A204.1 (cell line): Measurements from ENCODE around the gene MED8.
A peak's percentile ranks its signal among the peaks of the same experiment; 100 is the strongest.

Experiments used
- FAIRE-seq: peaks from 2 replicates; lab custom pipeline; 2012; peaks lifted over from hg19 to GRCh38; lab: Jason Lieb, UNC

The MED8 gene

GRCh38 chr1:43358746-43359693 is 30.6 kb downstream of the MED8 start, which contains the start of gene CDC20:
TSS of gene CDC20 (plus strand) at chr1:43358981. CDS start at chr1:43359216, 235 bp downstream.
- FAIRE-seq, result peak; percentile 92

GRCh38 chr1:43358121-43358745 is 31.4 kb downstream of the MED8 start:
- no peak for FAIRE-seq

- FAIRE-seq, result no peak
These were observed 32.3 kb downstream of the MED8 start for GRCh38 chr1:43357251-43357650.

GRCh38 chr1:43354936-43355335 is 34.7 kb downstream of the MED8 start:
- no peak for FAIRE-seq

GRCh38 chr1:43354471-43354870 is 35.1 kb downstream of the MED8 start:
- FAIRE-seq, result no peak

GRCh38 chr1:43352881-43353280 is 36.7 kb downstream of the MED8 start:
- no peak for FAIRE-seq

- FAIRE-seq, result no peak
These were observed 37.3 kb downstream of the MED8 start for GRCh38 chr1:43352351-43352705.

- FAIRE-seq, result no peak
These were observed 37.9 kb downstream of the MED8 start for GRCh38 chr1:43351421-43352350.

GRCh38 chr1:43350976-43351375 is 38.6 kb downstream of the MED8 start:
- no peak for FAIRE-seq

- FAIRE-seq, result no peak
These were observed 39.9 kb downstream of the MED8 start for GRCh38 chr1:43349594-43350306.

- no peak for FAIRE-seq
These were observed 40.6 kb downstream of the MED8 start for GRCh38 chr1:43348809-43349593.

GRCh38 chr1:43348343-43348808 is 41.2 kb downstream of the MED8 start:
- FAIRE-seq, result no peak

- no peak for FAIRE-seq
These were observed 43.0 kb downstream of the MED8 start for GRCh38 chr1:43346636-43347035.

GRCh38 chr1:43345120-43345519 is 44.5 kb downstream of the MED8 start:
- FAIRE-seq, result no peak

- no peak for FAIRE-seq
These were observed 45.2 kb downstream of the MED8 start for GRCh38 chr1:43344267-43344850.

GRCh38 chr1:43340559-43340958 is 49.0 kb downstream of the MED8 start:
- FAIRE-seq, result no peak

GRCh38 chr1:43339584-43340232 is 49.9 kb downstream of the MED8 start:
- no peak for FAIRE-seq

- no peak for FAIRE-seq
These were observed 51.6 kb downstream of the MED8 start for GRCh38 chr1:43338001-43338400.

- no peak for FAIRE-seq
These were observed 52.0 kb downstream of the MED8 start, which contains the start of gene MPL for GRCh38 chr1:43337588-43337987. TSS of gene MPL (plus strand) at chr1:43337818. CDS start at chr1:43337849, 31 bp downstream.
